CD4-positive, alpha-beta T cell (primary cell): ENCODE results near the gene ITGAD. TPM values are rescaled to one million over a fixed set of nuclear protein-coding genes. Genes with fewer than 3 reads are reported as not detected.
A peak's percentile ranks its signal among the peaks of the same experiment; 100 is the strongest.

Experiments
- ATAC-seq: fragments of 200-7000 bp; cut with Tn5 transposase; one replicate; pipeline ENCODE4 v1.10.0; 2022; ENCODE audit warnings: mild to moderate bottlenecking; ENCODE audit not compliant: poor library complexity
- CTCF ChIA-PET: fragments of 350-600 bp; sonication (Branson Sonifier 250); formaldehyde crosslinking; loops from one replicate; lab custom pipeline; 2021; ENCODE audit warnings: antibody characterized with exemption, inconsistent platforms; lab: Charles Lee
- POLR2A ChIA-PET: fragments of 350-600 bp; sonication (Branson Sonifier 250); formaldehyde crosslinking; loops from one replicate; lab custom pipeline; 2021; ENCODE audit warnings: antibody characterized with exemption, inconsistent platforms; lab: Charles Lee
- DNase-seq, 14 experiments: peaks; one replicate each; pipeline ENCODE4 v3.0.0-alpha.2; 2013 to 2020; ENCODE audit warnings: mixed read lengths in 2 of 14
- H3K27ac ChIP-seq, 2 donors: one replicate each; pipeline versions ENCODE4 v1.5.1 to v1.7.0; 2013; ENCODE audit warnings: low read length in 2 of 2, low read depth in 1 of 2, mild to moderate bottlenecking in 1 of 2
- H3K27me3 ChIP-seq, 2 experiments: 1 replicate in 1 of 2; 2 replicates in 1 of 2; pipeline versions ENCODE4 v1.6.1 to v1.7.0; 2013; ENCODE audit warnings: low read length in 2 of 2, control low read depth in 1 of 2, mild to moderate bottlenecking in 1 of 2, moderate library complexity in 1 of 2; ENCODE audit not compliant: insufficient read depth in 2 of 2, control insufficient read depth in 1 of 2
- H3K36me3 ChIP-seq: one replicate; pipeline ENCODE4 v1.6.1; 2013; ENCODE audit warnings: low read length, control low read depth; ENCODE audit not compliant: insufficient read depth
- H3K4me1 ChIP-seq: one replicate; pipeline ENCODE4 v1.6.1; 2013; ENCODE audit warnings: low read length, control low read depth; ENCODE audit not compliant: insufficient read depth
- H3K4me3 ChIP-seq: one replicate; pipeline ENCODE4 v1.5.1; 2013; ENCODE audit warnings: mild to moderate bottlenecking, low read length, moderate library complexity
- H3K9me3 ChIP-seq, 2 experiments: 1 replicate in 1 of 2; 2 replicates in 1 of 2; pipeline versions ENCODE4 v1.6.1 to v1.7.0; 2013; ENCODE audit warnings: low read length in 2 of 2, mild to moderate bottlenecking in 2 of 2, control low read depth in 1 of 2, moderate library complexity in 1 of 2; ENCODE audit not compliant: control insufficient read depth in 1 of 2, insufficient read depth in 1 of 2
- H3K27ac Mint-ChIP-seq: one replicate; pipeline ENCODE4 v1.8.0; 2020; ENCODE audit warnings: mixed read lengths
- H3K27me3 Mint-ChIP-seq: one replicate; pipeline ENCODE4 v1.8.0; 2021; ENCODE audit warnings: mixed read lengths
- H3K36me3 Mint-ChIP-seq: one replicate; pipeline ENCODE4 v1.8.0; 2021; ENCODE audit warnings: low read depth, mixed read lengths
- H3K4me1 Mint-ChIP-seq: one replicate; pipeline ENCODE4 v1.8.0; 2021; ENCODE audit warnings: low read depth, mixed read lengths
- H3K4me3 Mint-ChIP-seq: one replicate; pipeline ENCODE4 v1.8.0; 2020; ENCODE audit warnings: mild to moderate bottlenecking, mixed read lengths
- H3K9me3 Mint-ChIP-seq: one replicate; pipeline ENCODE4 v1.8.0; 2020; ENCODE audit warnings: mixed read lengths
- CTCF ChIP-seq: fragments of 200-600 bp; IDR thresholded peaks from one replicate; pipeline ENCODE4 v1.8.0; 2022; ENCODE audit warnings: antibody characterized with exemption, mild to moderate bottlenecking
- intact Hi-C, 2 experiments: fragments of 100-400 bp; cut with DNase I in 1 of 2; cut with micrococcal nuclease in 1 of 2; formaldehyde crosslinking; loops; one replicate each; pipeline versions ENCODE4 v1.15.1 to v1.9.0; 2023 to 2025; cut with DNase I, micrococcal nuclease
- total RNA-seq, 174 experiments: library from RNA in 2 of 174; stranded (reverse) in 2 of 174; gene quantifications; one replicate each; pipeline ENCODE4 v1.2.3 and lab custom pipeline; 2021 to 2026

The ITGAD gene
- total RNA-seq, 2 experiments from 2014 or later = not detected

- Histone ChIP-seq H3K27ac (no peak overlapping the region), H3K36me3 (peaks cover 5% of the 10 kb centered on the region), H3K27me3 (no peaks in the 10 kb centered on the region), H3K9me3 (no peaks in the 10 kb centered on the region), H3K4me3 (no peak overlapping the region), H3K4me1 (peaks cover 20% of the 10 kb centered on the region)
- peak overlapping the region; percentile 3 for H3K27ac Mint-ChIP-seq
- H3K4me1 Mint-ChIP-seq = peaks cover 27% of the 10 kb centered on the region
- TF ChIP-seq CTCF = no peak
- ATAC-seq (no peak), DNase-seq (no peak)
- H3K9me3 Mint-ChIP-seq = no peaks in the 10 kb centered on the region
- no peaks in the 10 kb centered on the region for H3K36me3 Mint-ChIP-seq
- H3K4me3 Mint-ChIP-seq = no peak overlapping the region
- ChIA-PET CTCF (interaction anchor here (1.2 kb wide), 1 partner anchor 9 kb away, joined by 3 read pairs; the partner anchor contains the start of gene ZNF843), POLR2A (interaction anchor here (0.7 to 1.4 kb wide), 2 partner anchors 9 to 271 kb away, joined by 3 to 4 read pairs; partner anchors contain the start of genes FUS and ZNF843)
- intact Hi-C loops = no loop called here
- no peaks in the 10 kb centered on the region for H3K27me3 Mint-ChIP-seq
Measured at GRCh38 chr16:31451201-31451600, 58.1 kb downstream of the ITGAD start.

GRCh38 chr16:31451681-31452351 is 58.7 kb downstream of the ITGAD start:
- no peaks in the 10 kb centered on the region for H3K36me3 Mint-ChIP-seq
- intact Hi-C loops = no loop called here
- no peak overlapping the region for H3K27ac ChIP-seq
- DNase-seq (peak in 1 of 14 experiments; percentile 38), ATAC-seq (no peak)
- TF ChIP-seq CTCF = no peak
- H3K9me3 Mint-ChIP-seq = no peaks in the 10 kb centered on the region
- POLR2A ChIA-PET = interaction anchor here (0.7 to 1.4 kb wide), 2 partner anchors 9 to 272 kb away, joined by 3 to 4 read pairs; partner anchors contain the start of genes FUS and ZNF843
- H3K9me3 ChIP-seq = no peaks in the 10 kb centered on the region
- H3K27me3 ChIP-seq = no peaks in the 10 kb centered on the region
- H3K4me1 Mint-ChIP-seq = peaks cover 29% of the 10 kb centered on the region
- CTCF ChIA-PET = interaction anchor here (0.7 to 1.2 kb wide), 3 partner anchors 10 to 238 kb away, joined by 3 to 4 read pairs (median 3); partner anchors contain the start of genes TRIM72 and ZNF843
- no peak overlapping the region for H3K4me3 Mint-ChIP-seq
- H3K27me3 Mint-ChIP-seq = no peaks in the 10 kb centered on the region
- peaks cover 26% of the 10 kb centered on the region for H3K4me1 ChIP-seq
- H3K36me3 ChIP-seq = peaks cover 5% of the 10 kb centered on the region
- H3K4me3 ChIP-seq = no peak overlapping the region
- peak overlapping the region; percentile 56 for H3K27ac Mint-ChIP-seq

GRCh38 chr16:31452631-31453106 is 59.5 kb downstream of the ITGAD start:
- Histone ChIP-seq H3K4me1 (peaks cover 34% of the 10 kb centered on the region), H3K36me3 (peaks cover 5% of the 10 kb centered on the region), H3K4me3 (no peak overlapping the region), H3K27ac (no peak overlapping the region), H3K9me3 (peaks cover 0 to 6% of the 10 kb centered on the region in 2 experiments), H3K27me3 (no peaks in the 10 kb centered on the region)
- ATAC-seq = no peak
- POLR2A ChIA-PET = no interaction called here
- Mint-ChIP-seq H3K9me3 (no peaks in the 10 kb centered on the region), H3K27me3 (no peaks in the 10 kb centered on the region), H3K4me3 (no peak overlapping the region), H3K36me3 (no peaks in the 10 kb centered on the region), H3K4me1 (peaks cover 34% of the 10 kb centered on the region), H3K27ac (peak overlapping the region; percentile 56)
- intact Hi-C loops = no loop called here
- CTCF ChIA-PET = interaction anchor here (0.7 kb wide), 1 partner anchor 239 kb away, joined by 4 read pairs; the partner anchor contains the start of gene TRIM72
- no peak for TF ChIP-seq CTCF
- DNase-seq = no peak
